HEK293 (cell line): ENCODE results near the gene FBLN2.

Experiments
- CTCF ChIA-PET: fragments of 350-600 bp; formaldehyde crosslinking; extraction: SDS; loops from one replicate; lab custom pipeline; 2021; ENCODE audit warnings: antibody characterized with exemption; lab: Yijun Ruan, JAX
- POLR2A ChIA-PET: fragments of 300-600 bp; formaldehyde crosslinking; extraction: SDS; loops from one replicate; lab custom pipeline; 2020; ENCODE audit warnings: antibody characterized with exemption, inconsistent platforms; lab: Yijun Ruan, JAX
- H3K27ac ChIP-seq: fragments of 200-500 bp; sonication (Bioruptor generic); 2 replicates; pipeline ENCODE4 v1.5.1; 2014; ENCODE audit warnings: low read depth, low read length, control low read depth, inconsistent platforms; ENCODE audit errors: extremely low read depth
- H3K36me3 ChIP-seq, 2 experiments: fragments of 200-500 bp in 1 of 2; sonication (Bioruptor generic) in 1 of 2; 1 replicate in 1 of 2; 2 replicates in 1 of 2; pipeline ENCODE4 v1.5.1; 2014 to 2017; ENCODE audit warnings: inconsistent platforms in 2 of 2, low read length in 2 of 2; ENCODE audit not compliant: control insufficient read depth in 2 of 2, insufficient read depth in 1 of 2
- H3K4me1 ChIP-seq: fragments of 200-500 bp; sonication (Bioruptor generic); 2 replicates; pipeline ENCODE4 v1.5.1; 2014; ENCODE audit warnings: mild to moderate bottlenecking, low read length, inconsistent platforms; ENCODE audit not compliant: control insufficient read depth, insufficient read depth
- H3K4me3 ChIP-seq: 2 replicates; pipeline ENCODE4 v1.5.1; 2011; ENCODE audit warnings: low read depth, mild to moderate bottlenecking, control low read depth, low read length, moderate library complexity
- H3K9me3 ChIP-seq: fragments of 200-500 bp; sonication (Bioruptor generic); 2 replicates; pipeline ENCODE4 v1.5.1; 2014; ENCODE audit warnings: low read depth, low read length, inconsistent platforms; ENCODE audit not compliant: control insufficient read depth, insufficient read depth
- PRDM6 ChIP-seq: fragments of 450-650 bp; formaldehyde crosslinking; IDR thresholded peaks from 2 replicates; pipeline ENCODE4 v1.5.1; 2017; ENCODE audit warnings: missing biosample characterization, missing genetic modification characterization
- TRIM28 ChIP-seq: IDR thresholded peaks from 2 replicates; pipeline ENCODE4 v1.6.1; 2011; ENCODE audit warnings: low read length, control low read depth, borderline replicate concordance
- ZNF114 ChIP-seq: fragments of 450-650 bp; formaldehyde crosslinking; IDR thresholded peaks from 2 replicates; pipeline ENCODE4 v1.5.0; 2017; ENCODE audit warnings: missing biosample characterization, missing genetic modification characterization
- ZNF140 ChIP-seq: fragments of 450-650 bp; formaldehyde crosslinking; IDR thresholded peaks from 2 replicates; pipeline ENCODE4 v1.5.1; 2016; ENCODE audit warnings: missing biosample characterization, missing genetic modification characterization
- ZNF280D ChIP-seq: fragments of 450-650 bp; formaldehyde crosslinking; IDR thresholded peaks from 2 replicates; pipeline ENCODE4 v1.5.1; 2016; ENCODE audit warnings: missing biosample characterization, missing genetic modification characterization
- ZNF366 ChIP-seq: fragments of 450-650 bp; formaldehyde crosslinking; conservative IDR thresholded peaks from 2 replicates; pipeline ENCODE4 v1.5.1; 2016; ENCODE audit warnings: missing biosample characterization, missing genetic modification characterization
- ZNF37A ChIP-seq: fragments of 450-650 bp; IDR thresholded peaks from 2 replicates; pipeline ENCODE4 v1.5.1; 2018; ENCODE audit warnings: missing biosample characterization, missing genetic modification characterization
- ZNF544 ChIP-seq: fragments of 450-650 bp; formaldehyde crosslinking; IDR thresholded peaks from 2 replicates; pipeline ENCODE4 v1.5.0; 2017; ENCODE audit warnings: missing biosample characterization, missing genetic modification characterization
- ZNF549 ChIP-seq: fragments of 450-650 bp; IDR thresholded peaks from 2 replicates; pipeline ENCODE4 v1.5.1; 2018; ENCODE audit warnings: missing biosample characterization, missing genetic modification characterization, mild to moderate bottlenecking, inconsistent platforms, moderate library complexity
- ZNF558 ChIP-seq: fragments of 450-650 bp; formaldehyde crosslinking; IDR thresholded peaks from 2 replicates; pipeline ENCODE4 v1.5.1; 2016; ENCODE audit warnings: missing biosample characterization, missing genetic modification characterization
- ZNF560 ChIP-seq: fragments of 450-650 bp; formaldehyde crosslinking; IDR thresholded peaks from 2 replicates; pipeline ENCODE4 v1.5.1; 2017; ENCODE audit warnings: missing biosample characterization, missing genetic modification characterization, borderline replicate concordance
- ZNF610 ChIP-seq: fragments of 450-650 bp; formaldehyde crosslinking; IDR thresholded peaks from 2 replicates; pipeline ENCODE4 v1.5.1; 2016; ENCODE audit warnings: missing biosample characterization, missing genetic modification characterization, borderline replicate concordance
- ZNF621 ChIP-seq: fragments of 450-650 bp; formaldehyde crosslinking; IDR thresholded peaks from 2 replicates; pipeline ENCODE4 v1.5.1; 2017; ENCODE audit warnings: missing biosample characterization, missing genetic modification characterization
- ZNF664 ChIP-seq: fragments of 450-650 bp; formaldehyde crosslinking; IDR thresholded peaks from 2 replicates; pipeline ENCODE4 v1.5.1; 2016; ENCODE audit warnings: missing biosample characterization, missing genetic modification characterization
- ZNF76 ChIP-seq: fragments of 450-650 bp; formaldehyde crosslinking; IDR thresholded peaks from 2 replicates; pipeline ENCODE4; 2016; ENCODE audit warnings: low read depth, missing biosample characterization, missing genetic modification characterization, borderline replicate concordance
- ZNF830 ChIP-seq: fragments of 450-650 bp; IDR thresholded peaks from 2 replicates; pipeline ENCODE4 v1.5.0; 2018; ENCODE audit warnings: missing biosample characterization, missing genetic modification characterization, low read depth, mild to moderate bottlenecking, moderate library complexity
- TF ChIP-seq, protein P1 (sequence below): fragments of 450-650 bp; formaldehyde crosslinking; IDR thresholded peaks from 2 replicates; pipeline ENCODE4 v1.5.1; 2016; ENCODE audit warnings: missing biosample characterization, missing genetic modification characterization
- TF ChIP-seq, protein P2 (sequence below): sonication (generic); formaldehyde crosslinking; IDR thresholded peaks from 2 replicates; pipeline ENCODE4 v1.8.1; 2022; ENCODE audit warnings: mild to moderate bottlenecking, moderate library complexity, missing genetic modification reagents

FBLN2 gene

GRCh38 chr3:13685721-13686120 lies 136.8 kb downstream of the FBLN2 start:
- no peak overlapping the region for H3K27ac ChIP-seq
- H3K4me3 ChIP-seq: no peak overlapping the region
- TF ChIP-seq ZNF280D (no peak), PRDM6 (tag by site-specific recombination) (no peak), ZNF830 (no peak), ZNF114 (tag by site-specific recombination) (no peak), ZNF140 (tag by site-specific recombination) (no peak), ZNF621 (tag by site-specific recombination) (no peak), ZNF544 (tag by site-specific recombination) (no peak), ZNF560 (tag by site-specific recombination) (no peak), TRIM28 (no peak), ZNF549 (no peak), ZNF76 (tag by site-specific recombination) (no peak), ZNF366 (tag by site-specific recombination) (no peak), ZNF610 (no peak), ZNF664 (tag by site-specific recombination) (no peak), ZNF37A (tag by site-specific recombination) (no peak), ZNF558 (no peak)
- TF ChIP-seq, protein P1, sequence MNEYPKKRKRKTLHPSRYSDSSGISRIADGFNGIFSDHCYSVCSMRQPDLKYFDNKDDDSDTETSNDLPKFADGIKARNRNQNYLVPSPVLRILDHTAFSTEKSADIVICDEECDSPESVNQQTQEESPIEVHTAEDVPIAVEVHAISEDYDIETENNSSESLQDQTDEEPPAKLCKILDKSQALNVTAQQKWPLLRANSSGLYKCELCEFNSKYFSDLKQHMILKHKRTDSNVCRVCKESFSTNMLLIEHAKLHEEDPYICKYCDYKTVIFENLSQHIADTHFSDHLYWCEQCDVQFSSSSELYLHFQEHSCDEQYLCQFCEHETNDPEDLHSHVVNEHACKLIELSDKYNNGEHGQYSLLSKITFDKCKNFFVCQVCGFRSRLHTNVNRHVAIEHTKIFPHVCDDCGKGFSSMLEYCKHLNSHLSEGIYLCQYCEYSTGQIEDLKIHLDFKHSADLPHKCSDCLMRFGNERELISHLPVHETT: no peak
- TF ChIP-seq, protein P2, sequence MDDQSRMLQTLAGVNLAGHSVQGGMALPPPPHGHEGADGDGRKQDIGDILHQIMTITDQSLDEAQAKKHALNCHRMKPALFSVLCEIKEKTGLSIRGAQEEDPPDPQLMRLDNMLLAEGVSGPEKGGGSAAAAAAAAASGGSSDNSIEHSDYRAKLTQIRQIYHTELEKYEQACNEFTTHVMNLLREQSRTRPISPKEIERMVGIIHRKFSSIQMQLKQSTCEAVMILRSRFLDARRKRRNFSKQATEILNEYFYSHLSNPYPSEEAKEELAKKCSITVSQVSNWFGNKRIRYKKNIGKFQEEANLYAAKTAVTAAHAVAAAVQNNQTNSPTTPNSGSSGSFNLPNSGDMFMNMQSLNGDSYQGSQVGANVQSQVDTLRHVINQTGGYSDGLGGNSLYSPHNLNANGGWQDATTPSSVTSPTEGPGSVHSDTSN (CRISPR knock-in tag): no peak
- TF ChIP-seq, all 188 proteins: peak for 0
- Histone ChIP-seq H3K4me1 (no peaks in the 10 kb centered on the region), H3K36me3 (no peaks in the 10 kb centered on the region), H3K9me3 (no peaks in the 10 kb centered on the region)
- POLR2A ChIA-PET: interaction anchor here (0.5 kb wide), 1 partner anchor 189 kb away, joined by 3 read pairs; no protein-coding TSS in a partner anchor
- CTCF ChIA-PET: interaction anchor here (1.2 to 2.0 kb wide), 4 partner anchors 12 to 200 kb away, joined by 3 to 6 read pairs (median 5); partner anchors contain the start of gene WNT7A
